SK-N-SH (cell line): ENCODE measurements around the gene TKT. TPM values are rescaled to one million over a fixed set of nuclear protein-coding genes. Genes with fewer than 3 reads are reported as not detected.

Source experiments
- CTCF ChIA-PET: fragments of 300-600, 350-600 bp; formaldehyde crosslinking; extraction: SDS; loops from one replicate; lab custom pipeline; 2021; lab: Yijun Ruan, JAX
- POLR2A ChIA-PET: fragments of 350-600 bp; sonication (Branson Sonifier 250); formaldehyde crosslinking; extraction: SDS; loops from one replicate; lab custom pipeline; 2020; ENCODE audit warnings: antibody characterized with exemption, inconsistent platforms; lab: Yijun Ruan, JAX
- DNase-seq: peaks from one replicate; pipeline ENCODE4 v3.0.0; 2012
- H2AFZ ChIP-seq: fragments of 200-600 bp; sonication (generic); 2 replicates; pipeline ENCODE4 v1.8.1; 2016; ENCODE audit warnings: antibody characterized with exemption, mild to moderate bottlenecking, low read depth
- H3F3A ChIP-seq: fragments of 200-600 bp; sonication (generic); replicated peaks from 2 replicates; pipeline ENCODE3; 2016; ENCODE audit warnings: antibody characterized with exemption, mild to moderate bottlenecking; ENCODE audit not compliant: insufficient read depth
- H3K27ac ChIP-seq, 2 experiments: fragments of 200-500 bp in 1 of 2; fragments of 200-600 bp in 1 of 2; sonication (Bioruptor generic) in 1 of 2; sonication (generic), shearing (Covaris generic) in 1 of 2; 2 replicates each; pipeline versions ENCODE4 v1.5.1 to v1.6.1; 2014 to 2016; ENCODE audit warnings: low read depth in 2 of 2, inconsistent platforms in 1 of 2, low read length in 1 of 2, mild to moderate bottlenecking in 1 of 2, mixed read lengths in 1 of 2
- H3K27me3 ChIP-seq: fragments of 200-600 bp; sonication (generic), shearing (Covaris generic); 2 replicates; pipeline ENCODE4 v1.6.1; 2016; ENCODE audit warnings: mixed run types; ENCODE audit not compliant: insufficient read depth
- H3K36me3 ChIP-seq, 2 experiments: fragments of 200-500 bp in 1 of 2; fragments of 200-600 bp in 1 of 2; sonication (Bioruptor generic) in 1 of 2; sonication (generic) in 1 of 2; replicated peaks in 1 of 2; 2 replicates each; pipeline versions ENCODE3 to v1.5.1; 2014 to 2016; ENCODE audit warnings: low read length in 1 of 2, mild to moderate bottlenecking in 1 of 2; ENCODE audit not compliant: insufficient read depth in 2 of 2, control insufficient read depth in 1 of 2
- H3K4me1 ChIP-seq, 2 experiments: fragments of 200-500 bp in 1 of 2; fragments of 200-600 bp in 1 of 2; sonication (Bioruptor generic) in 1 of 2; sonication (generic), shearing (Covaris generic) in 1 of 2; 2 replicates each; pipeline versions ENCODE4 v1.5.1 to v1.6.1; 2014 to 2016; ENCODE audit warnings: low read depth in 1 of 2, low read length in 1 of 2, mixed run types in 1 of 2; ENCODE audit not compliant: insufficient read depth in 2 of 2, control insufficient read depth in 1 of 2
- H3K4me2 ChIP-seq: fragments of 200-600 bp; sonication (generic), shearing (Covaris generic); 2 replicates; pipeline ENCODE4 v1.6.1; 2017; ENCODE audit warnings: mixed run types
- H3K4me3 ChIP-seq, 2 experiments: fragments of 200-500 bp in 1 of 2; fragments of 200-600 bp in 1 of 2; sonication (Bioruptor generic) in 1 of 2; sonication (generic), shearing (Covaris generic) in 1 of 2; 2 replicates each; pipeline versions ENCODE4 v1.5.1 to v1.8.1; 2014 to 2016; ENCODE audit warnings: low read depth in 2 of 2, inconsistent platforms in 1 of 2, low read length in 1 of 2, mild to moderate bottlenecking in 1 of 2, mixed read lengths in 1 of 2, moderate library complexity in 1 of 2
- H3K79me2 ChIP-seq: fragments of 200-600 bp; sonication (generic); 2 replicates; pipeline ENCODE4 v1.8.1; 2017; ENCODE audit warnings: mild to moderate bottlenecking; ENCODE audit not compliant: insufficient read depth
- H3K9ac ChIP-seq: fragments of 200-600 bp; sonication (generic); 2 replicates; pipeline ENCODE4 v1.6.1; 2017; ENCODE audit warnings: mixed run types
- H3K9me2 ChIP-seq: fragments of 200-600 bp; sonication (generic); 2 replicates; pipeline ENCODE4 v1.6.1; 2017; ENCODE audit warnings: mixed run types
- H3K9me3 ChIP-seq: fragments of 200-600 bp; sonication (generic); 2 replicates; pipeline ENCODE4 v1.6.1; 2017; ENCODE audit warnings: mixed run types, mild to moderate bottlenecking, moderate library complexity
- H4K20me1 ChIP-seq: fragments of 200-600 bp; sonication (generic); 2 replicates; pipeline ENCODE4 v1.6.1; 2017; ENCODE audit warnings: mild to moderate bottlenecking, mixed run types; ENCODE audit not compliant: insufficient read depth
- ELF1 ChIP-seq: IDR thresholded peaks from 2 replicates; pipeline ENCODE4 v1.4.0; 2012
- EP300 ChIP-seq, 2 experiments: IDR thresholded peaks; 2 replicates each; pipeline versions ENCODE4 v1.4.0 to v1.6.1; 2012; ENCODE audit warnings: borderline replicate concordance in 1 of 2, low read depth in 1 of 2, low read length in 1 of 2
- FOXM1 ChIP-seq: IDR thresholded peaks from 2 replicates; pipeline ENCODE4 v1.4.0; 2012; ENCODE audit warnings: low read depth, mild to moderate bottlenecking
- GATA2 ChIP-seq: sonication (generic); formaldehyde crosslinking; IDR thresholded peaks from 2 replicates; pipeline ENCODE4 v1.5.0; 2020; ENCODE audit warnings: mild to moderate bottlenecking, missing genetic modification reagents
- JUND ChIP-seq: IDR thresholded peaks from 2 replicates; pipeline ENCODE4 v1.4.0; 2012
- MEF2A ChIP-seq: IDR thresholded peaks from 2 replicates; pipeline ENCODE4 v1.4.0; 2012; ENCODE audit warnings: low read depth, borderline replicate concordance
- MXI1 ChIP-seq: IDR thresholded peaks from 2 replicates; pipeline ENCODE4 v1.6.1; 2012; ENCODE audit warnings: mild to moderate bottlenecking, low read depth, low read length, improper control_type of control experiment
- NFIC ChIP-seq: IDR thresholded peaks from 2 replicates; pipeline ENCODE4 v1.4.0; 2012; ENCODE audit warnings: borderline replicate concordance
- NRF1 ChIP-seq: IDR thresholded peaks from 2 replicates; pipeline ENCODE4 v1.6.1; 2012; ENCODE audit warnings: low read depth, mild to moderate bottlenecking, low read length
- RAD21 ChIP-seq: IDR thresholded peaks from 2 replicates; pipeline ENCODE4 v1.6.1; 2012; ENCODE audit warnings: mild to moderate bottlenecking, low read length
- REST ChIP-seq: IDR thresholded peaks from 2 replicates; pipeline ENCODE4 v1.6.1; 2012; ENCODE audit warnings: mild to moderate bottlenecking, low read depth, low read length, moderate library complexity
- RFX5 ChIP-seq: IDR thresholded peaks from 2 replicates; pipeline ENCODE4 v1.6.1; 2012; ENCODE audit warnings: mild to moderate bottlenecking, improper control_type of control experiment, low read length
- RXRA ChIP-seq: IDR thresholded peaks from 2 replicates; pipeline ENCODE4 v1.4.0; 2012; ENCODE audit warnings: low read depth, mild to moderate bottlenecking, borderline replicate concordance
- SMC3 ChIP-seq: IDR thresholded peaks from 2 replicates; pipeline ENCODE4 v1.6.1; 2012; ENCODE audit warnings: low read depth, low read length, improper control_type of control experiment
- TCF12 ChIP-seq: IDR thresholded peaks from 2 replicates; pipeline ENCODE4 v1.4.0; 2012
- TEAD4 ChIP-seq: IDR thresholded peaks from 2 replicates; pipeline ENCODE4 v1.4.0; 2012; ENCODE audit warnings: mild to moderate bottlenecking, borderline replicate concordance; ENCODE audit not compliant: insufficient read depth
- ZBTB33 ChIP-seq: IDR thresholded peaks from 2 replicates; pipeline ENCODE4 v1.4.0; 2012; ENCODE audit warnings: low read depth, borderline replicate concordance
- WGBS: methylation state at CpG from one replicate; pipeline ENCODE4 v1.1.6; 2017; ENCODE audit warnings: low lambda C conversion rate; 5-methylcytosine and 5-hydroxymethylcytosine counted together
- polyA plus RNA-seq, 3 experiments: library from polyadenylated mRNA; depleted of rRNA; stranded (reverse); fragments of >200 nt; gene quantifications; 2 replicates each; pipeline ENCODE4 v1.2.3, GENCODE V29; 2012
- TF ChIP-seq, protein P1 (sequence below): IDR thresholded peaks from 2 replicates; pipeline ENCODE4 v1.4.0; 2012; ENCODE audit warnings: low read depth, borderline replicate concordance
- TF ChIP-seq, protein P2 (sequence below): fragments of 150-350 bp; IDR thresholded peaks from 2 replicates; pipeline ENCODE4 v1.6.1; 2016; ENCODE audit warnings: mild to moderate bottlenecking, low read depth, low read length
- TF ChIP-seq, protein P3 (sequence below): fragments of 150-350 bp; IDR thresholded peaks from 2 replicates; pipeline ENCODE4 v1.6.1; 2017; ENCODE audit warnings: antibody characterized with exemption, low read length, low read depth, borderline replicate concordance

Gene TKT
- polyA plus RNA-seq, 1 of the 3 experiments (the other 2 are of a cell fraction): 144 TPM

DNA sequence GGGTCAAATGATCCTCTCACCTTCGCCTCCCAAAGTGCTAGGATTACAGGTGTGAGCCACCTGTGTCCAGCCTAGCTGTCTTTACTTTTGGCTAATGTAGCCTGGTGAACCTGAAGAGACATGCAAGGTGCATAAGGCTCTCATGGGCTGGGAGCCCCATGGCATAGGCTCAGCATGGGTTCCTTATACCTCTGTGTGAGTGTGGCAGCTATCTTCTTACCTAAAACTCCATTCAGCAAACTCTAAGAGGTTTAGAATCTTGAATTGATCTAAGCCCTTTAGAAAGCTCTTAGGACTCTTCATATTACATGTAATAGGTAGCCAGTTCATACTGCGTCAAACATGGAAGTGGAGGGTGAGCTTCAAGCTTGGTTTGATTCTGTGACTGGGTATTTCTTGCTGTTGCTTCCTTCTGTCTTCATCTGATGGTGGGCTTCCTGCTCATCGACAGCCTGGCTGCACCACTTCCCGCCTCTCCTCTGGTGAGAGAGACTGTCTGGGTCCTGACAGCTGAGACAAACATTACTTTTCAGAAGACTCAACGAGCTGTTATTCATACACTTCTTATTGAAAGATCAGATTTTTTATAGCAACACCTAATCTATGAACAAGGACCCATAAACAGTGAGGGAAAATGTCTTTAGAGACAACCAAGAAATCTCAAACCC is 19.2 kb upstream of the TKT start (continued):
- TF ChIP-seq, protein P1, sequence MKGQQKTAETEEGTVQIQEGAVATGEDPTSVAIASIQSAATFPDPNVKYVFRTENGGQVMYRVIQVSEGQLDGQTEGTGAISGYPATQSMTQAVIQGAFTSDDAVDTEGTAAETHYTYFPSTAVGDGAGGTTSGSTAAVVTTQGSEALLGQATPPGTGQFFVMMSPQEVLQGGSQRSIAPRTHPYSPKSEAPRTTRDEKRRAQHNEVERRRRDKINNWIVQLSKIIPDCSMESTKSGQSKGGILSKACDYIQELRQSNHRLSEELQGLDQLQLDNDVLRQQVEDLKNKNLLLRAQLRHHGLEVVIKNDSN: no peak
- TF ChIP-seq, protein P2, sequence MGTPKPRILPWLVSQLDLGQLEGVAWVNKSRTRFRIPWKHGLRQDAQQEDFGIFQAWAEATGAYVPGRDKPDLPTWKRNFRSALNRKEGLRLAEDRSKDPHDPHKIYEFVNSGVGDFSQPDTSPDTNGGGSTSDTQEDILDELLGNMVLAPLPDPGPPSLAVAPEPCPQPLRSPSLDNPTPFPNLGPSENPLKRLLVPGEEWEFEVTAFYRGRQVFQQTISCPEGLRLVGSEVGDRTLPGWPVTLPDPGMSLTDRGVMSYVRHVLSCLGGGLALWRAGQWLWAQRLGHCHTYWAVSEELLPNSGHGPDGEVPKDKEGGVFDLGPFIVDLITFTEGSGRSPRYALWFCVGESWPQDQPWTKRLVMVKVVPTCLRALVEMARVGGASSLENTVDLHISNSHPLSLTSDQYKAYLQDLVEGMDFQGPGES: no peak

GRCh38 chr3:53273146-53273670 is 17.4 kb upstream of the TKT start:
- H3K9me2 ChIP-seq: no peaks in the 10 kb centered on the region
- no peaks in the 10 kb centered on the region for H3K9me3 ChIP-seq
- no peak overlapping the region for H3K9ac ChIP-seq
- H3K4me3 ChIP-seq: no peak overlapping the region
- TF ChIP-seq TCF12 (no peak), EP300 (IDR thresholded peaks at IDR 0.05; ENCODE audit: borderline replicate concordance in 1 of 2, low read depth in 1 of 2, low read length in 1 of 2) (no peak), GATA2 (CRISPR knock-in tag) (no peak), ELF1 (no peak), RFX5 (no peak), NRF1 (no peak), SMC3 (no peak), MXI1 (no peak), ZBTB33 (no peak), MEF2A (no peak), RAD21 (no peak), TEAD4 (no peak), REST (no peak), JUND (no peak), NFIC (no peak), FOXM1 (no peak), RXRA (no peak)
- TF ChIP-seq, protein P2: no peak
- TF ChIP-seq, protein P3, sequence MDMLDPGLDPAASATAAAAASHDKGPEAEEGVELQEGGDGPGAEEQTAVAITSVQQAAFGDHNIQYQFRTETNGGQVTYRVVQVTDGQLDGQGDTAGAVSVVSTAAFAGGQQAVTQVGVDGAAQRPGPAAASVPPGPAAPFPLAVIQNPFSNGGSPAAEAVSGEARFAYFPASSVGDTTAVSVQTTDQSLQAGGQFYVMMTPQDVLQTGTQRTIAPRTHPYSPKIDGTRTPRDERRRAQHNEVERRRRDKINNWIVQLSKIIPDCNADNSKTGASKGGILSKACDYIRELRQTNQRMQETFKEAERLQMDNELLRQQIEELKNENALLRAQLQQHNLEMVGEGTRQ: no peak
- ChIA-PET CTCF (interaction anchor here (0.6 kb wide), 1 partner anchor 495 kb away, joined by 3 read pairs; no protein-coding TSS in a partner anchor), POLR2A (no interaction called here)
- no peak overlapping the region for H3K27ac ChIP-seq
- H3K4me2 ChIP-seq: no peak overlapping the region
- peaks cover 9 to 18% of the 10 kb centered on the region in 2 experiments; a peak in 3 of 4 replicates for H3K4me1 ChIP-seq
- 78% methylated on average over 4 of the region's 10 CpGs for WGBS
- H4K20me1 ChIP-seq: no peaks in the 10 kb centered on the region
- peaks cover 15% of the 10 kb centered on the region for H3F3A ChIP-seq
- H3K36me3 ChIP-seq: no peaks in the 10 kb centered on the region
- no peaks in the 10 kb centered on the region for H3K79me2 ChIP-seq
- no peak overlapping the region for H2AFZ ChIP-seq
- DNase-seq: no peak
- no peaks in the 10 kb centered on the region for H3K27me3 ChIP-seq
